Measurements from ENCODE around the gene COASY.

Gene COASY

GRCh38 chr17:42561897-42562387 lies at the start of gene COASY:
COASY (plus strand) TSS chr17:42562148; CDS start chr17:42562623, 475 bp downstream.
- peaks cover 31 to 41% of the 10 kb centered on the region in 2 donors for H3K4me1 ChIP-seq (ENCODE audit: control insufficient read depth in 2 of 2, insufficient read depth in 2 of 2, low read length in 2 of 2)
- H3K27me3 ChIP-seq (ENCODE audit: control insufficient read depth in 2 of 2, insufficient read depth in 2 of 2, low read length in 2 of 2) = no peaks in the 10 kb centered on the region
- peaks cover 22 to 27% of the 10 kb centered on the region in 2 donors for H3K36me3 ChIP-seq (ENCODE audit: control insufficient read depth in 2 of 2, insufficient read depth in 2 of 2, low read length in 2 of 2)
- H3K9ac ChIP-seq (ENCODE audit: low read depth in 1 of 2, low read length in 2 of 2) = peak within 1 kb of the TSS; percentile 72 to 92
- H3K27ac ChIP-seq (ENCODE audit: low read depth in 2 of 2, low read length in 2 of 2) = peak within 1 kb of the TSS; percentile 79 to 80
- H3K9me3 ChIP-seq (ENCODE audit: control insufficient read depth in 2 of 2, low read length in 2 of 2) = no peaks in the 10 kb centered on the region
- peak within 1 kb of the TSS; percentile 69 to 97 for H3K4me3 ChIP-seq (ENCODE audit: low read length in 2 of 2)

- H3K4me3 ChIP-seq (ENCODE audit: low read length in 2 of 2) = no peak overlapping the region
- peaks cover 2 to 11% of the 10 kb centered on the region in 2 donors for H3K4me1 ChIP-seq (ENCODE audit: control insufficient read depth in 2 of 2, insufficient read depth in 2 of 2, low read length in 2 of 2)
- peaks cover 42 to 44% of the 10 kb centered on the region in 2 donors for H3K36me3 ChIP-seq (ENCODE audit: control insufficient read depth in 2 of 2, insufficient read depth in 2 of 2, low read length in 2 of 2)
- H3K9me3 ChIP-seq (ENCODE audit: control insufficient read depth in 2 of 2, low read length in 2 of 2) = no peaks in the 10 kb centered on the region
- H3K27me3 ChIP-seq (ENCODE audit: control insufficient read depth in 2 of 2, insufficient read depth in 2 of 2, low read length in 2 of 2) = no peaks in the 10 kb centered on the region
- H3K27ac ChIP-seq (ENCODE audit: low read depth in 2 of 2, low read length in 2 of 2) = peak overlapping the region in 1 of 2 donors; percentile 10
- no peak overlapping the region for H3K9ac ChIP-seq (ENCODE audit: low read depth in 1 of 2, low read length in 2 of 2)
Observed at GRCh38 chr17:42512246-42512645, 49.7 kb upstream of the COASY start.

- Histone ChIP-seq H3K9me3 (ENCODE audit: control insufficient read depth in 2 of 2, low read length in 2 of 2) (no peaks in the 10 kb centered on the region), H3K36me3 (ENCODE audit: control insufficient read depth in 2 of 2, insufficient read depth in 2 of 2, low read length in 2 of 2) (peaks cover 37 to 39% of the 10 kb centered on the region in 2 donors), H3K27me3 (ENCODE audit: control insufficient read depth in 2 of 2, insufficient read depth in 2 of 2, low read length in 2 of 2) (no peaks in the 10 kb centered on the region), H3K27ac (ENCODE audit: low read depth in 2 of 2, low read length in 2 of 2) (peak overlapping the region in 1 of 2 donors; percentile 10), H3K4me3 (ENCODE audit: low read length in 2 of 2) (no peak overlapping the region), H3K9ac (ENCODE audit: low read depth in 1 of 2, low read length in 2 of 2) (no peak overlapping the region), H3K4me1 (ENCODE audit: control insufficient read depth in 2 of 2, insufficient read depth in 2 of 2, low read length in 2 of 2) (peaks cover 4 to 16% of the 10 kb centered on the region in 2 donors)
Observed at GRCh38 chr17:42512733-42513251, 49.2 kb upstream of the COASY start.

- no peak overlapping the region for H3K9ac ChIP-seq (ENCODE audit: low read depth in 1 of 2, low read length in 2 of 2)
Observed at GRCh38 chr17:42513686-42514085, 48.3 kb upstream of the COASY start.

GRCh38 chr17:42514279-42514678 lies 47.7 kb upstream of the COASY start:
- peaks cover 19 to 27% of the 10 kb centered on the region in 2 donors for H3K4me1 ChIP-seq (ENCODE audit: control insufficient read depth in 2 of 2, insufficient read depth in 2 of 2, low read length in 2 of 2)
- H3K9ac ChIP-seq (ENCODE audit: low read depth in 1 of 2, low read length in 2 of 2) = no peak overlapping the region
- no peaks in the 10 kb centered on the region for H3K27me3 ChIP-seq (ENCODE audit: control insufficient read depth in 2 of 2, insufficient read depth in 2 of 2, low read length in 2 of 2)
- H3K27ac ChIP-seq (ENCODE audit: low read depth in 2 of 2, low read length in 2 of 2) = no peak overlapping the region
- peaks cover 26% of the 10 kb centered on the region in 2 donors for H3K36me3 ChIP-seq (ENCODE audit: control insufficient read depth in 2 of 2, insufficient read depth in 2 of 2, low read length in 2 of 2)
- H3K4me3 ChIP-seq (ENCODE audit: low read length in 2 of 2) = no peak overlapping the region
- no peaks in the 10 kb centered on the region for H3K9me3 ChIP-seq (ENCODE audit: control insufficient read depth in 2 of 2, low read length in 2 of 2)

More at GRCh38 chr17:42513686-42514085, 48.3 kb upstream of the COASY start:
- H3K4me3 ChIP-seq (ENCODE audit: low read length in 2 of 2) = no peak overlapping the region
- H3K27me3 ChIP-seq (ENCODE audit: control insufficient read depth in 2 of 2, insufficient read depth in 2 of 2, low read length in 2 of 2) = no peaks in the 10 kb centered on the region
- peaks cover 13 to 23% of the 10 kb centered on the region in 2 donors for H3K4me1 ChIP-seq (ENCODE audit: control insufficient read depth in 2 of 2, insufficient read depth in 2 of 2, low read length in 2 of 2)
- H3K9me3 ChIP-seq (ENCODE audit: control insufficient read depth in 2 of 2, low read length in 2 of 2) = no peaks in the 10 kb centered on the region
- peaks cover 30 to 31% of the 10 kb centered on the region in 2 donors for H3K36me3 ChIP-seq (ENCODE audit: control insufficient read depth in 2 of 2, insufficient read depth in 2 of 2, low read length in 2 of 2)
- H3K27ac ChIP-seq (ENCODE audit: low read depth in 2 of 2, low read length in 2 of 2) = peak overlapping the region in 1 of 2 donors; percentile 12

DNA sequence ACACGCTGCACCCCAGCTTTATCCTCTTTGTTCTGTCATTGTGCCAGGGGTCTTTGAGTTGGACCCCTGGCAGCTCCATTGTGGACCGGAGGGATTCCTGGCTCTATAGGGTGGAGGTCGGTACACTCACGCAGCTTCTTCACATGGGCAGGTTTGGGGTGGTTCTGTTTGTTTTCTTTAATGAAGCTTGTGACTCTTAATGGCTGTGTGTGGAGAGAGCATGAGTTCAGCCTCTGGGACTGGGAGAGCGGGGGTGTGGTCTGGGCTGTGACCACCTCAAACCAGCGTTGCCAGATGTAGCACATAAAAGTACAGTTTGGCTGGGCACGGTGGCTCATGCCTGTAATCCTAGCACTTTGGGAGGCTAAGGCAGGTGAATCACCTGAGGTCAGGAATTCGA lies 47.1 kb upstream of the COASY start:
- H3K27me3 ChIP-seq (ENCODE audit: control insufficient read depth in 2 of 2, insufficient read depth in 2 of 2, low read length in 2 of 2) = no peaks in the 10 kb centered on the region
- H3K27ac ChIP-seq (ENCODE audit: low read depth in 2 of 2, low read length in 2 of 2) = no peak overlapping the region
- peaks cover 25 to 28% of the 10 kb centered on the region in 2 donors for H3K4me1 ChIP-seq (ENCODE audit: control insufficient read depth in 2 of 2, insufficient read depth in 2 of 2, low read length in 2 of 2)
- no peak overlapping the region for H3K9ac ChIP-seq (ENCODE audit: low read depth in 1 of 2, low read length in 2 of 2)
- H3K36me3 ChIP-seq (ENCODE audit: control insufficient read depth in 2 of 2, insufficient read depth in 2 of 2, low read length in 2 of 2) = peaks cover 23% of the 10 kb centered on the region in 2 donors
- H3K4me3 ChIP-seq (ENCODE audit: low read length in 2 of 2) = no peak overlapping the region
- H3K9me3 ChIP-seq (ENCODE audit: control insufficient read depth in 2 of 2, low read length in 2 of 2) = no peaks in the 10 kb centered on the region

DNA sequence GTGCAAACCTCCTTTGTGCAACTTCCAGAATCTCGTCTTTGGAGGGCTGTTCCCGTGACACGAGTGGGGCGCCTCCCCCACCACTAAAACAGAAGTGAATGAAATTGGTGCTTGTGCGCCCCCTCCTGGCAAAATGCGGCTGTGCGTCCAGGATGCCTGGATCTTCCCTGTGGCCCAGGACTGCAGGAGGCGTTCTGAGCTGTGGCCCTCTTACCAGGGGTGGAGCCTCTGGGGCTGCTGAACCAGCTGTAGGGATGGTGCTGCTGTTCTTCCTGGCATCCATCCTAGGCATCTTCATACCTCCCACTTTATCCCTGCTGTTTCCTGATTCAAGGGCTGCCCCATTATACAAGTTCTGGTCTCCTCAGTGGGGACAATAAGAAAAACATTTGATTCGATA lies 44.4 kb upstream of the COASY start:
- Histone ChIP-seq H3K4me1 (ENCODE audit: control insufficient read depth in 2 of 2, insufficient read depth in 2 of 2, low read length in 2 of 2) (peaks cover 45 to 51% of the 10 kb centered on the region in 2 donors), H3K9me3 (ENCODE audit: control insufficient read depth in 2 of 2, low read length in 2 of 2) (no peaks in the 10 kb centered on the region), H3K27me3 (ENCODE audit: control insufficient read depth in 2 of 2, insufficient read depth in 2 of 2, low read length in 2 of 2) (no peaks in the 10 kb centered on the region), H3K36me3 (ENCODE audit: control insufficient read depth in 2 of 2, insufficient read depth in 2 of 2, low read length in 2 of 2) (peaks cover 20 to 21% of the 10 kb centered on the region in 2 donors), H3K27ac (ENCODE audit: low read depth in 2 of 2, low read length in 2 of 2) (peak overlapping the region; percentile 92 to 95), H3K9ac (ENCODE audit: low read depth in 1 of 2, low read length in 2 of 2) (peak overlapping the region; percentile 9 to 70), H3K4me3 (ENCODE audit: low read length in 2 of 2) (no peak overlapping the region)

DNA sequence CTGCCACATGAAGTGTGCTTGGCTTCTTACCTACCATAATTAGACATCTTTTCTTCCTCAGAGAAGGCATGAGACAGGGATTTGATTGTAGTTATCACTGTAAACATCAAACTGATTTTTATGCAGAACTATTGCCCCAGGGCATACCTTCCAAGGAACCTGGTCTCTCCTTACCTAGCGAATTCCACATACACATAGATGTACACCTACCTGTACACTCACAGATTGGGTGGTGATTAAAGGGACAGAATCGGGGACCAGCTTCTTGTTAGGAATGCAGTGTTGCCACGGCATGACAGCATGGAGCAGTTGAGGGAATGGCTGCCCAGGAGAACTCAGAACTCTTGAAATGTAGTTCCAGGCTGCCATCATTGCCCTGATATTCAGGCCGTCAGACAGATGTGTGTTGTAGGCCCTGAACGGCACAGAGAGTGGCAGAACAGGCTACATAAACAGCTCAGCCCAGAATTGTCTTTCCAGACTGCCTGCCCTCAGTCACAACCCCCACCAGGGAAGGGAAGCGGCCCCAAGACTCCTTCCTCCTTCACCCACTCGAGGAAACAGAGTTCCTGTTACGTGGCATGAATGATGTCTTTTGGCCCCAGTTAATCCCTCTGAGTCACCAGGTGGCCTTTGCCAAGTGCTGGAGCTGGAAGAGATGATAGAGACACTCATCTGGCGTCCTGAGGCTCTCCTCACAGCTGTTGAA lies 43.7 kb upstream of the COASY start:
- H3K9ac ChIP-seq (ENCODE audit: low read depth in 1 of 2, low read length in 2 of 2) = peak overlapping the region; percentile 48 to 70
- H3K36me3 ChIP-seq (ENCODE audit: control insufficient read depth in 2 of 2, insufficient read depth in 2 of 2, low read length in 2 of 2) = peaks cover 22 to 23% of the 10 kb centered on the region in 2 donors
- H3K9me3 ChIP-seq (ENCODE audit: control insufficient read depth in 2 of 2, low read length in 2 of 2) = no peaks in the 10 kb centered on the region
- H3K4me3 ChIP-seq (ENCODE audit: low read length in 2 of 2) = peak overlapping the region in 1 of 2 donors; percentile 9
- peak overlapping the region; percentile 92 to 95 for H3K27ac ChIP-seq (ENCODE audit: low read depth in 2 of 2, low read length in 2 of 2)
- no peaks in the 10 kb centered on the region for H3K27me3 ChIP-seq (ENCODE audit: control insufficient read depth in 2 of 2, insufficient read depth in 2 of 2, low read length in 2 of 2)
- H3K4me1 ChIP-seq (ENCODE audit: control insufficient read depth in 2 of 2, insufficient read depth in 2 of 2, low read length in 2 of 2) = peaks cover 45 to 51% of the 10 kb centered on the region in 2 donors

GRCh38 chr17:42518755-42519545 lies 43.0 kb upstream of the COASY start:
- Histone ChIP-seq H3K36me3 (ENCODE audit: control insufficient read depth in 2 of 2, insufficient read depth in 2 of 2, low read length in 2 of 2) (peaks cover 17 to 19% of the 10 kb centered on the region in 2 donors), H3K27me3 (ENCODE audit: control insufficient read depth in 2 of 2, insufficient read depth in 2 of 2, low read length in 2 of 2) (no peaks in the 10 kb centered on the region), H3K4me3 (ENCODE audit: low read length in 2 of 2) (peak overlapping the region in 1 of 2 donors; percentile 33), H3K9ac (ENCODE audit: low read depth in 1 of 2, low read length in 2 of 2) (peak overlapping the region; percentile 38 to 70), H3K9me3 (ENCODE audit: control insufficient read depth in 2 of 2, low read length in 2 of 2) (no peaks in the 10 kb centered on the region), H3K4me1 (ENCODE audit: control insufficient read depth in 2 of 2, insufficient read depth in 2 of 2, low read length in 2 of 2) (peaks cover 45 to 51% of the 10 kb centered on the region in 2 donors), H3K27ac (ENCODE audit: low read depth in 2 of 2, low read length in 2 of 2) (peak overlapping the region; percentile 92 to 95)
